Testis (tissue), 2 donors: ENCODE measurements around the gene EREG.

ENCODE experiments used
- POLR2A ChIP-seq: fragments of 450-650 bp; IDR thresholded peaks from one replicate; pipeline ENCODE4 v1.6.1; 2017; ENCODE audit warnings: antibody characterized with exemption, mild to moderate bottlenecking, moderate library complexity
- TF ChIP-seq, protein P1 (sequence below), 3 experiments: fragments of 450-650 bp in 2 of 3; fragments of 200-600 bp in 1 of 3; sonication (generic) in 1 of 3; IDR thresholded peaks; one replicate each; pipeline ENCODE4 v1.5.1; 2016 to 2019; ENCODE audit warnings: antibody characterized with exemption in 3 of 3, mild to moderate bottlenecking in 2 of 3, moderate library complexity in 1 of 3

DNA sequence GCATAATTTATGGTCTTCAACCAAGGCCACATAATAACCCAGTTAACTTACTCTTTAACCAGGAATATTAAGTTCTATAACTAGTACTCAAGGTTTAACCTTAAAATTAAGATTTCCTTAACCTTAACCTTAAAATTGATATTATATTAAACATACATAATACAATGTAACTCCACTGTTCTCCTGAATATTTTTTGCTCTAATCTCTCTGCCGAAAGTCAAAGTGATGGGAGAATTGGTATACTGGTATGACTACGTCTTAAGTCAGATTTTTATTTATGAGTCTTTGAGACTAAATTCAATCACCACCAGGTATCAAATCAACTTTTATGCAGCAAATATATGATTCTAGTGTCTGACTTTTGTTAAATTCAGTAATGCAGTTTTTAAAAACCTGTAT, 22.8 kb downstream of the EREG start:
- TF ChIP-seq, protein P1, sequence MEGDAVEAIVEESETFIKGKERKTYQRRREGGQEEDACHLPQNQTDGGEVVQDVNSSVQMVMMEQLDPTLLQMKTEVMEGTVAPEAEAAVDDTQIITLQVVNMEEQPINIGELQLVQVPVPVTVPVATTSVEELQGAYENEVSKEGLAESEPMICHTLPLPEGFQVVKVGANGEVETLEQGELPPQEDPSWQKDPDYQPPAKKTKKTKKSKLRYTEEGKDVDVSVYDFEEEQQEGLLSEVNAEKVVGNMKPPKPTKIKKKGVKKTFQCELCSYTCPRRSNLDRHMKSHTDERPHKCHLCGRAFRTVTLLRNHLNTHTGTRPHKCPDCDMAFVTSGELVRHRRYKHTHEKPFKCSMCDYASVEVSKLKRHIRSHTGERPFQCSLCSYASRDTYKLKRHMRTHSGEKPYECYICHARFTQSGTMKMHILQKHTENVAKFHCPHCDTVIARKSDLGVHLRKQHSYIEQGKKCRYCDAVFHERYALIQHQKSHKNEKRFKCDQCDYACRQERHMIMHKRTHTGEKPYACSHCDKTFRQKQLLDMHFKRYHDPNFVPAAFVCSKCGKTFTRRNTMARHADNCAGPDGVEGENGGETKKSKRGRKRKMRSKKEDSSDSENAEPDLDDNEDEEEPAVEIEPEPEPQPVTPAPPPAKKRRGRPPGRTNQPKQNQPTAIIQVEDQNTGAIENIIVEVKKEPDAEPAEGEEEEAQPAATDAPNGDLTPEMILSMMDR (IDR thresholded peaks at IDR 0.05), result no peak
- TF ChIP-seq POLR2A, result no peak
